OCI-LY3 (cell line): Measurements from ENCODE around the gene CHAD.

ENCODE experiments used
- EZH2phosphoT487 ChIP-seq: fragments of 200-600 bp; shearing (Covaris generic); IDR thresholded peaks from 2 replicates; pipeline ENCODE4 v1.6.1; 2018; ENCODE audit warnings: antibody characterized with exemption, mixed run types, low read depth
- TF ChIP-seq, protein P1 (sequence below): fragments of 200-600, 300-600 bp; sonication (generic); IDR thresholded peaks from 2 replicates; pipeline ENCODE4 v1.5.1; 2014; ENCODE audit warnings: antibody characterized with exemption, low read length, low read depth

DNA sequence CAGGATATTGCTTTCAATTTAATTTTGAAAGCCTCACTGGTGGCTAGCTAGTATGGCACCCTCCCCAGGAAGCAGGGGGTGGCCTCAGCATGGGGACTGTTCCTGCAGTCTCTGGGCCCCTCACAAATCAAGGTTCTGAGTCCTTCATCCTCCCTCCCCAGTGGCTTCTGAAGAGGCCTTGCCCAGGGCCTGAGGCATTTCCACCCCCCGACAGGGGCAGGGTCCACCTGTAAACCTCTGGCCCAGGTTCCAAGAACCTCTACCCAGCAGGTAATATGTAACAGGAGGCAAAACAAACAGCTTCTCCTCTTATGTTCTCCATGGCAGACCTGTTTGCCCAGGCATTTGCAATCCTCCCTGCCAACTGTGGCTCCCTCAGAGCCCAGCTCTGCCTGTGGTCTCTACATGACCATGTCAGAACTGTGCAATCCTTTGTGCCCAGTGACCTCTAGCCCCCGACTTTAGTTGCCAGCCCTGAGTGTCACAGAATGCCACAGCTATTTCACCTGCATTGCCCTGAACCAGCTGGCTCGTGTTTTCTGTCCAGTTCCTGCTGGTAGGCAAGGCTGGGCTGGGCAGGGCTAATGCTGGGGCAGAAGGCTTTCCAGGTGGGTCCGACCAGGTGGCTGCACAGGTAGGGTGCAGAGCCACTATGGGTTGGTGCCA is 28.4 kb downstream of the CHAD start:
- TF ChIP-seq, protein P1, sequence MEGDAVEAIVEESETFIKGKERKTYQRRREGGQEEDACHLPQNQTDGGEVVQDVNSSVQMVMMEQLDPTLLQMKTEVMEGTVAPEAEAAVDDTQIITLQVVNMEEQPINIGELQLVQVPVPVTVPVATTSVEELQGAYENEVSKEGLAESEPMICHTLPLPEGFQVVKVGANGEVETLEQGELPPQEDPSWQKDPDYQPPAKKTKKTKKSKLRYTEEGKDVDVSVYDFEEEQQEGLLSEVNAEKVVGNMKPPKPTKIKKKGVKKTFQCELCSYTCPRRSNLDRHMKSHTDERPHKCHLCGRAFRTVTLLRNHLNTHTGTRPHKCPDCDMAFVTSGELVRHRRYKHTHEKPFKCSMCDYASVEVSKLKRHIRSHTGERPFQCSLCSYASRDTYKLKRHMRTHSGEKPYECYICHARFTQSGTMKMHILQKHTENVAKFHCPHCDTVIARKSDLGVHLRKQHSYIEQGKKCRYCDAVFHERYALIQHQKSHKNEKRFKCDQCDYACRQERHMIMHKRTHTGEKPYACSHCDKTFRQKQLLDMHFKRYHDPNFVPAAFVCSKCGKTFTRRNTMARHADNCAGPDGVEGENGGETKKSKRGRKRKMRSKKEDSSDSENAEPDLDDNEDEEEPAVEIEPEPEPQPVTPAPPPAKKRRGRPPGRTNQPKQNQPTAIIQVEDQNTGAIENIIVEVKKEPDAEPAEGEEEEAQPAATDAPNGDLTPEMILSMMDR: no peak
- no peak for TF ChIP-seq EZH2phosphoT487
